ENCODE data around the gene CNTNAP4.

Gene CNTNAP4

GRCh38 chr16:76389126-76389525, 111.9 kb downstream of the CNTNAP4 start:
- Histone ChIP-seq H3K9me3 (ENCODE audit: insufficient read depth, low read length, severe bottlenecking) (no peaks in the 10 kb centered on the region), H3K27ac (ENCODE audit: low read length) (no peak overlapping the region), H3K79me2 (ENCODE audit: insufficient read depth, low read length) (no peaks in the 10 kb centered on the region), H3K36me3 (ENCODE audit: insufficient read depth, low read length) (no peaks in the 10 kb centered on the region), H3K9ac (ENCODE audit: low read depth, low read length) (no peak overlapping the region), H3K4me3 (ENCODE audit: low read depth in 1 of 2, low read length in 2 of 2) (no peak overlapping the region), H2AFZ (ENCODE audit: low read depth, low read length) (no peak overlapping the region), H4K20me1 (ENCODE audit: insufficient read depth, low read length) (no peaks in the 10 kb centered on the region), H3K4me2 (ENCODE audit: insufficient read depth, low read length) (no peak overlapping the region), H3K27me3 (ENCODE audit: insufficient read depth, low read length, poor library complexity) (no peaks in the 10 kb centered on the region), H3K4me1 (ENCODE audit: insufficient read depth, low read length) (no peaks in the 10 kb centered on the region)
- TF ChIP-seq CTCF (IDR thresholded peaks at IDR 0.05; ENCODE audit: borderline replicate concordance, extremely low read depth, low read length, poor library complexity, severe bottlenecking): no peak
- no peak for TF ChIP-seq EZH2 (IDR thresholded peaks at IDR 0.05; ENCODE audit: borderline replicate concordance, low read depth, low read length, severe bottlenecking)
- ATAC-seq (ENCODE audit: insufficient read depth, low read depth) (no peak), DNase-seq (no peak)

GRCh38 chr16:76390476-76390875, 113.3 kb downstream of the CNTNAP4 start:
- Histone ChIP-seq H3K4me3 (ENCODE audit: low read depth in 1 of 2, low read length in 2 of 2) (no peak overlapping the region), H3K36me3 (ENCODE audit: insufficient read depth, low read length) (no peaks in the 10 kb centered on the region), H3K79me2 (ENCODE audit: insufficient read depth, low read length) (no peaks in the 10 kb centered on the region), H2AFZ (ENCODE audit: low read depth, low read length) (no peak overlapping the region), H3K4me2 (ENCODE audit: insufficient read depth, low read length) (no peak overlapping the region), H4K20me1 (ENCODE audit: insufficient read depth, low read length) (no peaks in the 10 kb centered on the region), H3K4me1 (ENCODE audit: insufficient read depth, low read length) (no peaks in the 10 kb centered on the region), H3K27ac (ENCODE audit: low read length) (no peak overlapping the region), H3K9ac (ENCODE audit: low read depth, low read length) (no peak overlapping the region), H3K27me3 (ENCODE audit: insufficient read depth, low read length, poor library complexity) (no peaks in the 10 kb centered on the region), H3K9me3 (ENCODE audit: insufficient read depth, low read length, severe bottlenecking) (no peaks in the 10 kb centered on the region)
- ATAC-seq (ENCODE audit: insufficient read depth, low read depth): no peak
- TF ChIP-seq EZH2 (IDR thresholded peaks at IDR 0.05; ENCODE audit: borderline replicate concordance, low read depth, low read length, severe bottlenecking) (no peak), CTCF (IDR thresholded peaks at IDR 0.05; ENCODE audit: borderline replicate concordance, extremely low read depth, low read length, poor library complexity, severe bottlenecking) (no peak)
- DNase-seq: no peak

GRCh38 chr16:76396977-76397376, 119.8 kb downstream of the CNTNAP4 start:
- H3K36me3 ChIP-seq (ENCODE audit: insufficient read depth, low read length): no peaks in the 10 kb centered on the region
- H4K20me1 ChIP-seq (ENCODE audit: insufficient read depth, low read length): no peaks in the 10 kb centered on the region
- H2AFZ ChIP-seq (ENCODE audit: low read depth, low read length): no peak overlapping the region
- TF ChIP-seq CTCF (IDR thresholded peaks at IDR 0.05; ENCODE audit: borderline replicate concordance, extremely low read depth, low read length, poor library complexity, severe bottlenecking) (no peak), EZH2 (IDR thresholded peaks at IDR 0.05; ENCODE audit: borderline replicate concordance, low read depth, low read length, severe bottlenecking) (no peak)
- DNase-seq (no peak), ATAC-seq (ENCODE audit: insufficient read depth, low read depth) (no peak)
- H3K9ac ChIP-seq (ENCODE audit: low read depth, low read length): no peak overlapping the region
- H3K4me2 ChIP-seq (ENCODE audit: insufficient read depth, low read length): no peak overlapping the region
- no peak overlapping the region for H3K27ac ChIP-seq (ENCODE audit: low read length)
- H3K4me1 ChIP-seq (ENCODE audit: insufficient read depth, low read length): no peaks in the 10 kb centered on the region
- H3K79me2 ChIP-seq (ENCODE audit: insufficient read depth, low read length): no peaks in the 10 kb centered on the region
- H3K9me3 ChIP-seq (ENCODE audit: insufficient read depth, low read length, severe bottlenecking): no peaks in the 10 kb centered on the region
- no peak overlapping the region for H3K4me3 ChIP-seq (ENCODE audit: low read depth in 1 of 2, low read length in 2 of 2)
- no peaks in the 10 kb centered on the region for H3K27me3 ChIP-seq (ENCODE audit: insufficient read depth, low read length, poor library complexity)

- Histone ChIP-seq H3K4me2 (ENCODE audit: insufficient read depth, low read length) (no peak overlapping the region), H3K27ac (ENCODE audit: low read length) (no peak overlapping the region), H2AFZ (ENCODE audit: low read depth, low read length) (no peak overlapping the region), H3K27me3 (ENCODE audit: insufficient read depth, low read length, poor library complexity) (no peaks in the 10 kb centered on the region), H3K4me3 (ENCODE audit: low read depth in 1 of 2, low read length in 2 of 2) (no peak overlapping the region), H3K79me2 (ENCODE audit: insufficient read depth, low read length) (no peaks in the 10 kb centered on the region), H3K4me1 (ENCODE audit: insufficient read depth, low read length) (no peaks in the 10 kb centered on the region), H3K9ac (ENCODE audit: low read depth, low read length) (no peak overlapping the region), H3K36me3 (ENCODE audit: insufficient read depth, low read length) (no peaks in the 10 kb centered on the region), H4K20me1 (ENCODE audit: insufficient read depth, low read length) (no peaks in the 10 kb centered on the region), H3K9me3 (ENCODE audit: insufficient read depth, low read length, severe bottlenecking) (no peaks in the 10 kb centered on the region)
- ATAC-seq (ENCODE audit: insufficient read depth, low read depth) (no peak), DNase-seq (no peak)
- TF ChIP-seq EZH2 (IDR thresholded peaks at IDR 0.05; ENCODE audit: borderline replicate concordance, low read depth, low read length, severe bottlenecking): no peak
- no peak for TF ChIP-seq CTCF (IDR thresholded peaks at IDR 0.05; ENCODE audit: borderline replicate concordance, extremely low read depth, low read length, poor library complexity, severe bottlenecking)
Observed at GRCh38 chr16:76409706-76410105, 132.5 kb downstream of the CNTNAP4 start.

All from DND-41 (cell line).